ENCODE results near the gene UNC93B1.

GRCh38 chr11:68048681-68049508 lies 45.0 kb upstream of the UNC93B1 start:
- TF ChIP-seq POLR2AphosphoS5 (IDR thresholded peaks at IDR 0.05; ENCODE audit: low read depth, low read length) = no peak
- no peak for TF ChIP-seq POLR2A (IDR thresholded peaks at IDR 0.05; ENCODE audit: low read depth, low read length)
- no peak for TF ChIP-seq TAF1 (IDR thresholded peaks at IDR 0.05; ENCODE audit: borderline replicate concordance, low read depth, low read length)

Measured in GM12892 (cell line).